HepG2 (cell line): ENCODE results near the gene NFATC4. TPM values are rescaled to one million over a fixed set of nuclear protein-coding genes. Genes with fewer than 3 reads are reported as not detected.

ENCODE experiments used
- AGO1 ChIP-seq: fragments of 200-400 bp; formaldehyde crosslinking; IDR thresholded peaks from 2 replicates; pipeline ENCODE4 v1.6.1; 2017; ENCODE audit warnings: mild to moderate bottlenecking, low read depth, low read length, moderate library complexity; ENCODE audit not compliant: poor library complexity, severe bottlenecking
- ARHGAP35 ChIP-seq: sonication (generic); formaldehyde crosslinking; IDR thresholded peaks from 2 replicates; pipeline ENCODE4 v1.9.0; 2022; ENCODE audit warnings: mild to moderate bottlenecking, inconsistent platforms, moderate library complexity, missing genetic modification reagents, borderline replicate concordance
- CREB3 ChIP-seq: sonication (generic); formaldehyde crosslinking; IDR thresholded peaks from 2 replicates; pipeline ENCODE4 v1.5.0; 2020; ENCODE audit warnings: missing genetic modification reagents
- ELK4 ChIP-seq: sonication (generic); formaldehyde crosslinking; IDR thresholded peaks from 2 replicates; pipeline ENCODE4 v1.9.0; 2021; ENCODE audit warnings: missing genetic modification reagents, borderline replicate concordance
- ETV5 ChIP-seq: IDR thresholded peaks from 2 replicates; pipeline ENCODE4 v1.6.1; 2018; ENCODE audit warnings: missing biosample characterization, missing genetic modification reagents, inconsistent platforms, borderline replicate concordance
- ETV6 ChIP-seq: sonication (generic); formaldehyde crosslinking; conservative IDR thresholded peaks from 2 replicates; pipeline ENCODE4 v1.4.0; 2020; ENCODE audit warnings: missing genetic modification reagents
- KDM5A ChIP-seq: fragments of 200-600 bp; sonication (generic); IDR thresholded peaks from 2 replicates; pipeline ENCODE4 v1.7.0; 2018; ENCODE audit warnings: antibody characterized with exemption, mild to moderate bottlenecking, low read length, borderline replicate concordance
- KDM6A ChIP-seq: IDR thresholded peaks from 2 replicates; pipeline ENCODE4 v1.6.1; 2016; ENCODE audit warnings: low read depth
- MIXL1 ChIP-seq: IDR thresholded peaks from 2 replicates; pipeline ENCODE4 v1.6.1; 2016
- MTERF4 ChIP-seq: sonication (generic); formaldehyde crosslinking; IDR thresholded peaks from 2 replicates; pipeline ENCODE4 v1.8.0; 2023; ENCODE audit warnings: mild to moderate bottlenecking, missing genetic modification reagents
- NR2C2 ChIP-seq: sonication (generic); formaldehyde crosslinking; IDR thresholded peaks from 2 replicates; pipeline ENCODE4 v1.4.0; 2020; ENCODE audit warnings: missing genetic modification reagents, mild to moderate bottlenecking, moderate library complexity, borderline replicate concordance
- NR3C1 ChIP-seq: sonication (generic); formaldehyde crosslinking; IDR thresholded peaks from 2 replicates; pipeline ENCODE4 v1.4.0; 2020; ENCODE audit warnings: missing genetic modification reagents
- PREB ChIP-seq: sonication (generic); formaldehyde crosslinking; IDR thresholded peaks from 2 replicates; pipeline ENCODE4 v1.4.0; 2020; ENCODE audit warnings: missing genetic modification reagents
- SIN3B ChIP-seq: fragments of 150-350 bp; IDR thresholded peaks from 2 replicates; pipeline ENCODE4 v1.6.1; 2014; ENCODE audit warnings: low read length
- SKIL ChIP-seq: sonication (generic); formaldehyde crosslinking; IDR thresholded peaks from 2 replicates; pipeline ENCODE4 v1.8.0; 2022; ENCODE audit warnings: missing genetic modification reagents, mild to moderate bottlenecking, moderate library complexity, borderline replicate concordance
- USF2 ChIP-seq, 2 experiments: sonication (generic) in 1 of 2; formaldehyde crosslinking in 1 of 2; IDR thresholded peaks; 2 replicates each; pipeline versions ENCODE4 v1.5.1 to v1.6.1; 2011 to 2020; ENCODE audit warnings: borderline replicate concordance in 1 of 2, low read depth in 1 of 2, low read length in 1 of 2, mild to moderate bottlenecking in 1 of 2, missing genetic modification reagents in 1 of 2, moderate library complexity in 1 of 2
- ZNF432 ChIP-seq: sonication (generic); formaldehyde crosslinking; IDR thresholded peaks from 2 replicates; pipeline ENCODE4 v1.5.0; 2020; ENCODE audit warnings: missing genetic modification reagents, mild to moderate bottlenecking, borderline replicate concordance
- ZNF672 ChIP-seq: sonication (generic); formaldehyde crosslinking; IDR thresholded peaks from 2 replicates; pipeline ENCODE4 v1.8.1; 2022; ENCODE audit warnings: missing genetic modification reagents
- ZNF770 ChIP-seq: sonication (generic); formaldehyde crosslinking; IDR thresholded peaks from 2 replicates; pipeline ENCODE4 v1.5.0; 2020; ENCODE audit warnings: mild to moderate bottlenecking, missing genetic modification reagents
- ZNF891 ChIP-seq: sonication (generic); formaldehyde crosslinking; IDR thresholded peaks from 2 replicates; pipeline ENCODE4 v1.5.0; 2020; ENCODE audit warnings: mild to moderate bottlenecking, missing genetic modification reagents
- polyA plus RNA-seq, 8 experiments: library from polyadenylated mRNA; depleted of rRNA in 3 of 8; stranded (reverse) in 7 of 8; unstranded in 1 of 8; fragments of >200 nt; fragmentation: Illumina TruSeq in 4 of 8; extraction: Trizol in 4 of 8; gene quantifications; 2 replicates each; pipeline versions ENCODE4 v1.2.1 to v1.2.3, GENCODE V29; 2011 to 2016; ENCODE audit warnings: low read depth in 4 of 8, missing spikeins in 1 of 8, mixed read lengths in 1 of 8; ENCODE audit not compliant: insufficient read depth in 1 of 8
- total RNA-seq, 5 experiments: library from RNA; depleted of rRNA; stranded (reverse); fragments of >200 nt; fragmentation: Illumina TruSeq; extraction: Trizol; gene quantifications; 2 replicates each; pipeline ENCODE4 v1.2.3, GENCODE V29; 2016; ENCODE audit warnings: low read depth in 1 of 5

Gene NFATC4
- total and polyA plus RNA-seq, 2 of the 13 experiments (the other 11 are each of a cell fraction or from before 2014, with no cell fraction given), result 0.04 to 0.15 TPM

GRCh38 chr14:24366413-24366720, 1.6 kb upstream of the NFATC4 start (continued):
- TF ChIP-seq USF2 (IDR thresholded peaks at IDR 0.05; ENCODE audit: low read depth, low read length) (no peak), USF2 (CRISPR knock-in tag; IDR thresholded peaks at IDR 0.05; ENCODE audit: borderline replicate concordance) (no peak), NR3C1 (CRISPR knock-in tag) (no peak), ZNF770 (CRISPR knock-in tag) (no peak), AGO1 (peak; percentile 9), PREB (no peak), MIXL1 (CRISPR knock-in tag) (no peak), ZNF432 (CRISPR knock-in tag) (no peak), SKIL (CRISPR knock-in tag) (no peak), MTERF4 (no peak), SIN3B (no peak), ARHGAP35 (CRISPR knock-in tag) (no peak), NR2C2 (no peak), ZNF672 (CRISPR knock-in tag) (no peak), ETV6 (CRISPR knock-in tag) (no peak), ELK4 (CRISPR knock-in tag) (no peak), ZNF891 (no peak), ETV5 (CRISPR knock-in tag) (no peak), KDM6A (CRISPR knock-in tag) (no peak), CREB3 (CRISPR knock-in tag) (no peak), KDM5A (no peak)
